Neural progenitor cell (in vitro differentiated cells): Measurements from ENCODE around the gene TOLLIP. TPM values are rescaled to one million over a fixed set of nuclear protein-coding genes. Genes with fewer than 3 reads are reported as not detected.

Experiments used
- DNase-seq: peaks from one replicate; pipeline ENCODE4 v3.0.0-alpha.2; 2016; ENCODE audit warnings: low spot score
- H2AFZ ChIP-seq: fragments of 200-600 bp; sonication (generic); replicated peaks from 2 replicates; pipeline ENCODE4 v1.6.1; 2016; ENCODE audit warnings: antibody characterized with exemption
- H3F3A ChIP-seq: fragments of 200-600 bp; sonication (generic); 2 replicates; pipeline ENCODE4 v1.6.1; 2016; ENCODE audit warnings: antibody characterized with exemption, low read depth
- H3K27ac ChIP-seq: fragments of 200-600 bp; sonication (generic); 2 replicates; pipeline ENCODE4 v1.5.1; 2016; ENCODE audit warnings: mild to moderate bottlenecking
- H3K27me3 ChIP-seq: fragments of 200-600 bp; sonication (generic); 2 replicates; pipeline ENCODE4 v1.6.1; 2016; ENCODE audit warnings: mild to moderate bottlenecking, moderate library complexity
- H3K36me3 ChIP-seq: fragments of 200-600 bp; sonication (generic); 2 replicates; pipeline ENCODE4 v1.5.1; 2016
- H3K4me1 ChIP-seq: fragments of 200-600 bp; sonication (generic); 2 replicates; pipeline ENCODE4 v1.6.1; 2016; ENCODE audit warnings: mixed run types
- H3K4me2 ChIP-seq: fragments of 200-600 bp; sonication (generic); 2 replicates; pipeline ENCODE4 v1.6.1; 2016
- H3K4me3 ChIP-seq: fragments of 200-600 bp; sonication (generic); 2 replicates; pipeline ENCODE4 v1.5.1; 2016
- H3K79me2 ChIP-seq: fragments of 200-600 bp; sonication (generic); 2 replicates; pipeline ENCODE4 v1.6.1; 2016; ENCODE audit warnings: low read depth
- H3K9ac ChIP-seq: fragments of 200-600 bp; sonication (generic); 2 replicates; pipeline ENCODE4 v1.6.1; 2016
- H3K9me3 ChIP-seq: fragments of 200-600 bp; sonication (generic); 2 replicates; pipeline ENCODE4 v1.5.1; 2016; ENCODE audit warnings: low read depth
- H4K20me1 ChIP-seq: fragments of 200-600 bp; sonication (generic); 2 replicates; pipeline ENCODE4 v1.6.1; 2016; ENCODE audit warnings: low read depth
- H3K27ac Mint-ChIP-seq: 3 replicates; pipeline ENCODE4 v1.8.0; 2021; ENCODE audit warnings: mixed read lengths
- H3K27me3 Mint-ChIP-seq: 2 replicates; pipeline ENCODE4 v1.8.0; 2022; ENCODE audit warnings: low read depth, mild to moderate bottlenecking, inconsistent platforms, moderate library complexity, mixed read lengths; ENCODE audit not compliant: insufficient read depth
- H3K36me3 Mint-ChIP-seq: 3 replicates; pipeline ENCODE4 v1.8.0; 2021; ENCODE audit warnings: mixed read lengths
- H3K4me1 Mint-ChIP-seq: 3 replicates; pipeline ENCODE4 v1.8.0; 2021; ENCODE audit warnings: mixed read lengths
- H3K4me3 Mint-ChIP-seq: 3 replicates; pipeline ENCODE4 v1.8.0; 2021; ENCODE audit warnings: mild to moderate bottlenecking, moderate library complexity, mixed read lengths
- H3K9me3 Mint-ChIP-seq: 3 replicates; pipeline ENCODE4 v1.8.0; 2020; ENCODE audit warnings: mixed read lengths
- CTCF ChIP-seq: fragments of 200-600 bp; sonication (generic); IDR thresholded peaks from 2 replicates; pipeline ENCODE4 v1.5.1; 2017; ENCODE audit warnings: antibody characterized with exemption, mild to moderate bottlenecking
- EZH2 ChIP-seq: fragments of 200-600 bp; sonication (generic); IDR thresholded peaks from 2 replicates; pipeline ENCODE4 v1.6.1; 2017; ENCODE audit warnings: antibody characterized with exemption, mild to moderate bottlenecking, moderate library complexity
- EZH2phosphoT487 ChIP-seq: fragments of 200-600 bp; sonication (generic); IDR thresholded peaks from 2 replicates; pipeline ENCODE4 v1.6.1; 2017; ENCODE audit warnings: antibody characterized with exemption
- total RNA-seq: library from RNA; depleted of rRNA; stranded (reverse); fragments of >200 nt; gene quantifications from 2 replicates; pipeline ENCODE4 v1.2.3, GENCODE V29; 2015; ENCODE audit warnings: low replicate concordance

Gene TOLLIP
- total RNA-seq, 1 donor from 2014 or later, result 8.5 TPM

- TF ChIP-seq CTCF (no peak), EZH2 (no peak), EZH2phosphoT487 (no peak)
- H3K27me3 ChIP-seq, result no peaks in the 10 kb centered on the region
- H3K27ac Mint-ChIP-seq, result no peak overlapping the region
- no peaks in the 10 kb centered on the region for H3K36me3 Mint-ChIP-seq
- peaks cover 2% of the 10 kb centered on the region for H3K27me3 Mint-ChIP-seq
- no peak overlapping the region for H3K4me3 ChIP-seq
- no peak overlapping the region for H3K4me2 ChIP-seq
- H3K79me2 ChIP-seq, result no peaks in the 10 kb centered on the region
- no peaks in the 10 kb centered on the region for H3F3A ChIP-seq
- H3K27ac ChIP-seq, result no peak overlapping the region
- no peak for DNase-seq
- H3K4me3 Mint-ChIP-seq, result no peak overlapping the region
- no peak overlapping the region for H3K9ac ChIP-seq
- no peak overlapping the region for H2AFZ ChIP-seq
- no peaks in the 10 kb centered on the region for H3K36me3 ChIP-seq
- H3K4me1 ChIP-seq, result peaks cover 4% of the 10 kb centered on the region
- no peaks in the 10 kb centered on the region for H3K4me1 Mint-ChIP-seq
- H3K9me3 Mint-ChIP-seq, result no peaks in the 10 kb centered on the region
- no peaks in the 10 kb centered on the region for H3K9me3 ChIP-seq
- no peaks in the 10 kb centered on the region for H4K20me1 ChIP-seq
Measured at GRCh38 chr11:1228101-1228821, 81.2 kb downstream of the TOLLIP start.

GRCh38 chr11:1227551-1228100 is 81.8 kb downstream of the TOLLIP start:
- no peaks in the 10 kb centered on the region for H3K9me3 ChIP-seq
- H3K36me3 Mint-ChIP-seq, result no peaks in the 10 kb centered on the region
- H4K20me1 ChIP-seq, result no peaks in the 10 kb centered on the region
- no peak overlapping the region for H3K4me3 ChIP-seq
- no peak overlapping the region for H3K4me3 Mint-ChIP-seq
- no peaks in the 10 kb centered on the region for H3K36me3 ChIP-seq
- no peaks in the 10 kb centered on the region for H3K4me1 Mint-ChIP-seq
- H3K4me2 ChIP-seq, result no peak overlapping the region
- no peaks in the 10 kb centered on the region for H3K79me2 ChIP-seq
- H2AFZ ChIP-seq, result no peak overlapping the region
- no peak overlapping the region for H3K27ac Mint-ChIP-seq
- no peak for TF ChIP-seq EZH2
- TF ChIP-seq CTCF, result no peak
- TF ChIP-seq EZH2phosphoT487, result no peak
- peaks cover 2% of the 10 kb centered on the region for H3K27me3 Mint-ChIP-seq
- no peak overlapping the region for H3K27ac ChIP-seq
- no peaks in the 10 kb centered on the region for H3K27me3 ChIP-seq
- no peaks in the 10 kb centered on the region for H3K9me3 Mint-ChIP-seq
- no peaks in the 10 kb centered on the region for H3F3A ChIP-seq
- no peak for DNase-seq
- H3K4me1 ChIP-seq, result peaks cover 4% of the 10 kb centered on the region
- H3K9ac ChIP-seq, result no peak overlapping the region

- H3K79me2 ChIP-seq, result no peaks in the 10 kb centered on the region
- no peak overlapping the region for H2AFZ ChIP-seq
- no peak overlapping the region for H3K4me2 ChIP-seq
- H3K36me3 ChIP-seq, result no peaks in the 10 kb centered on the region
- H3K9ac ChIP-seq, result no peak overlapping the region
- no peaks in the 10 kb centered on the region for H3F3A ChIP-seq
- H3K4me1 ChIP-seq, result peaks cover 4% of the 10 kb centered on the region
- H3K36me3 Mint-ChIP-seq, result no peaks in the 10 kb centered on the region
- H3K9me3 ChIP-seq, result no peaks in the 10 kb centered on the region
- no peaks in the 10 kb centered on the region for H3K9me3 Mint-ChIP-seq
- H3K27ac ChIP-seq, result no peak overlapping the region
- no peak overlapping the region for H3K4me3 ChIP-seq
- TF ChIP-seq CTCF (peak; percentile 26), EZH2phosphoT487 (no peak)
- peaks cover 2% of the 10 kb centered on the region for H3K27me3 Mint-ChIP-seq
- DNase-seq, result peak; percentile 44
- no peaks in the 10 kb centered on the region for H3K4me1 Mint-ChIP-seq
- no peak overlapping the region for H3K4me3 Mint-ChIP-seq
- H3K27me3 ChIP-seq, result no peaks in the 10 kb centered on the region
- no peak overlapping the region for H3K27ac Mint-ChIP-seq
- no peaks in the 10 kb centered on the region for H4K20me1 ChIP-seq
Measured at GRCh38 chr11:1226986-1227550, 82.4 kb downstream of the TOLLIP start.
